GM19351 (cell line): Measurements from ENCODE around the gene HCK.
A peak's percentile ranks its signal among the peaks of the same experiment; 100 is the strongest.
"Not testable (repeated sequence)": the region's sequence is repeated elsewhere in the genome, so short reads cannot be mapped to it uniquely, and the experiment has no call there.

Source experiments
- ATAC-seq: cut with Tn5 transposase; IDR thresholded peaks from one replicate; pipeline ENCODE4 v1.9.1; 2021; ENCODE audit warnings: mild to moderate bottlenecking, moderate library complexity; ENCODE audit not compliant: unreplicated experiment

Gene HCK

DNA sequence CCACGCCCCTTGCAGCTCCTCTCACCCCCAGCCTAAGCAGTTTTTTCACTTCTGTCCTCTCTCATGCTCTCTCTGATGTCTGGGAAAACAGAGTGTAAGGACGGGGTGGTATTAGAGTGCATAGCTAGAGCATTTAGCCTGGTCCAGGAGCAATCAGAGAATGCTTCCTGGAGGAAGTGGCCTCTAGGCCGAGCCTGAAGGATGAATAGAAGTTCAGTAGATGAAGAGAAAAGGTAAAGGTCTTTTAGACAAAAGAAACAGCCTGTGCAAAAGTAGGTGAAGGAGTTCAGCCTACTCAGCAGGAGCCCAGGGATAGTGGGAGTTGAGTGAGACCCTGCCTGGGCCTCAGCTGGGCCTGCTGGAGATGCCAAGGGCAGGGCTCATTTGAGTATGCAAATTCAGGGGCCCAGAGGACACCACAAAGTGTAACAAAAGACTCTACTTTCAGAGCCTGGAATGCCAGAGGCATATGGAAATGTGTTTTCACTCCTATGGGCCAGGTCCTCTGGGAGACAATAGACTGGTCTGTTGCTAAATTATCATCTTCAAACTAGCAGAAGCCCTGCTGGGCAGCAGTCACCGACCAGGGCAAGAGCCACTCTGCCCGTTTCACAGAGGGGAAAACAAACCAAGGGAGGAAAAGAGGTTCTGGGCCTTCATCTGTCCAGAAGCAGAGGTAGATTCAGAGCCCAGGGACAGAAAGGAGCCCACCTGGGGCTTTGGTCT, 37.8 kb downstream of the HCK start:
- no peak for ATAC-seq

DNA sequence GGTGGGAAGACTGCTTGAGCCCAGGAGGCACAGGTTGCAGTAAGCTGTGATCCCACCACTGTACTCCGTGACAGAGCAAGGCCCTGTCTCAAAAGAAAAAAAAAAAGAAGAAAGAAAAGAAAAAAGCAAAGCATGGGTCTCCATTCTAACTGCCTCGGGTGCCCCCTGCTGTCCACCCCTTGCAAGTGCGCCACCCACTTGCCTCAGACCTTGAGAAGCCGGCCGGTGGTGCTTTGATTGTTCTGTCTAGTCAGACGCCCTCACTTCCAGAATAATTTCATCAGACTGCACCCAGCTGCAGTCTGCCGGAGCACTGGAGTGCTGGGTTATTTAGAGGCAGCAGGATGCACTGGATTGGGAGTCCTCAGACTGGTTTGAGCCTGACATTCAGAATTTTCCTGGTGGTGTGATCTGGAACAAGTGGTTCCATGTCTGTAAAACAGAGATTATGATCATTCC, 39.9 kb downstream of the HCK start:
- ATAC-seq = peak; percentile 49

DNA sequence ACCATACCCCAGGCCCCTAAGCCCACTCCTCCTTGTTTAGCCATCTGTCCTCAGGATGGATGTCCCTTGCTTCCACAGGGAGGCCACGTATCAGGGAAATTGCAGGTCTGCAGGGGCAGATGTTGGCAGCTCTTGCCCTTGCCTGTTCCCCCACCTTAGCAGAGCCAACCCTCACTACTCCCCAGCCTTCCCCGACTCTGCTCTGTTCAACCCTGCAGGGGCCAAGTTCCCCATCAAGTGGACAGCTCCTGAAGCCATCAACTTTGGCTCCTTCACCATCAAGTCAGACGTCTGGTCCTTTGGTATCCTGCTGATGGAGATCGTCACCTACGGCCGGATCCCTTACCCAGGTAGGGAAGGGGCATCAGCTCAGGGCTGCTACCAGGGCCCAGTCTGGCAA, 46.7 kb downstream of the HCK start:
- no peak for ATAC-seq

DNA sequence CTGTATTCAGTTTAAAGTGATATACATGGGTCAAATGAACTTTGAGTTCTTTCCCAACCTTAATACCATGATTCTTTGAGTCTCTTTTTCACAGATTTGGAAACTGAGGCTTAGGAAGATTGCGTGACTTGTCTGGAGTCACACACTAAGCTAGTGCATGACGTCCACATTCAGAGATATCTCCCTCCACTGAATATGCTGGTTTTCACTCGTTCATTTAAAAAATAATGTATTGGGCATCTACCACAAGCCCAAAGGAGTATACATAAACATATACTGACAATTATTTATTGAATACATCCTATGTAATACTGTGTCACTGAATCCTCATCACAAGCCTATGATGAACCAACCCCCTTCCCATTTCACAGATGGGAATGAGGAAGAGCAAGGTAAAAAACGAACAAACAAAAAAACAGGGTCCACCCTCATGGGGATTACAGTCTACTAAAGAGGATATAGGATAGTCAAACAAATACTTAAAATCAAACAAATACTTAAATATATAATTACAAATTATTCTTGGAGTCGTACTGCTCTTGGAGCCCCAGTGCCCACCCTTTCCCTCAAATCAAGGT, 56.9 kb downstream of the HCK start:
- ATAC-seq = no peak

DNA sequence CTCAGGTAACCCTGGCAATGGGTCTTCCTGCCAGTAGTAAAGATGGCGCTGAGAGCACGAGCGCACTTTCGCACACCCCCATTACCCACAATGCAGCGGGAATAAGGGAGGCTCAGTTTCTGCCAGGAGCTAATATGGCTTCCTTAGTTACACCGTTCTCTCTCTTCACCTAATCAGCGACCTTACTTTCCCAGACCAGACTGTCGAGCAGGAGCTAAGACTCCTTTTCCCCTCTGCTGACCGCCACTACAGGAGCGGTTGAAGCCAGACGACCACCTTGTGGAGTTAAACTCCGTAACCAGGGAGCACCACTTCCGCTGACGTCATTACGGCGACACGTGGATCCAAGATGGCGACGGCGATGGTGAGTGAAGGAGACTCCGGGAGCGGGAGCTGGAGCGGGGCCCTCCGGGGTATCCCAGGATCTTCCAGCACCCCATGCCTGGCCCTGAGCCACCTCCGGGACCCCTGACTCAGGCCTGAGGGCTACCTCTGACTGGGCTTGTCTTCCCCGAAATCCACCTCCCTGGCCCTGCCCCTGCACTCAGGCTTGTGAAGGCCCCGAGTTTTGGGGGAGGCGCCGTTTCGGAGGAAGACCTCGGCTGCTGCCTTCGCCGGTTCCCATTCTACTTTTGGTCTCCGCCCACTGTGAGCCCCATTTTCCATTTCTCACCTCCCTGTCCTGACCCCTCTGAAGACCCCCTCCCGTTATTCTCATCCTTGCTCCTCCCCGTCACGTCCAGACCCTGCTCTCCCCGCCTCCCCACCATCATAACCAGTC, 57.5 kb downstream of the HCK start, which contains the start of gene TM9SF4:
Gene TM9SF4, plus strand, starts transcription at position 323 of the 781 bp plus-strand sequence. Its CDS starts 27 bp downstream, at position 350.
- peak; percentile 75 for ATAC-seq

DNA sequence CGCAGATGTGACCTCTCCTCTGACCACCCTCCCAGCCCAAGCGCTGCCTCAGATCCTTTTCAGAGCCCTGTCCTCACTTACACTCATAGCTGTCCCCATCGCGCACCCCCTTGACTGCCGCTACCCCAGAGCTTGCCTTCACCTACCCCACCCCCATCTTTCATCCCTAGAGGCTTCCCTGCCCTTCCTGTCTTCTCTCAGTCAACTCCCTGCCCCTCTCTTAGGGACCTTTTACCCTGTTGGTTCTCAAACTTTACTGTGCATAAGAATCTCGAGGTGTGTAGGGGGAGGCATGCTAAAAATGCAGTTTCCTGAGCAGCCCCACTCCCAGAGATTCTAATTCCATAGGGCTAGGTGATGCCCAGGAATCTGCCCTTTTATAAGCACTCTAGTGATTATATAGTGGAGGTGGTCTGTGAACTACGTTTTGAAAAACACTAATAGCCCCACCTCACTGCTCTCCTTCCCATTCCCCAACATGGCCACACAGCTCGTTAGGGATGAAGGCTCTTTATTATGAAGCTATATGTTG, 58.2 kb downstream of the HCK start:
- ATAC-seq = peak; percentile 14

DNA sequence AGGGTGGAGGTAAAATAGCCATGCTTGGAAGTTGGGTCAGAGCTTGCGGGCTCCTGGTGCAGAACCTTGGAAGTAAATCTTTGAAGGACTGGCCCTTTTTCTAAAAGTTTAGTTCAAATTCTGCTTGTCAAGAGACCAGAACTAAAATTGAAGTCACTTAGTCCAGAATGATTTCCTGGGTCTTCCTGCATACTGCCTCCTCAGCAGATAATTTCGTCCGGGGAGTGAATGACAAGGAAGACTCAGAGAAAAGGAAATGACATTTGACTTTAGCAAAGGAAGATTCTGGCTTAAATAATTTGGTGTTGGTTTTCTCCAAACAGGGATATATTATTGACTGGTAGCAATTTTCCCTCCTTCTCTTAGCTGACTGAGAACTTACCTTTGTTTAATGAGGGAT, 58.7 kb downstream of the HCK start:
- ATAC-seq = no peak

DNA sequence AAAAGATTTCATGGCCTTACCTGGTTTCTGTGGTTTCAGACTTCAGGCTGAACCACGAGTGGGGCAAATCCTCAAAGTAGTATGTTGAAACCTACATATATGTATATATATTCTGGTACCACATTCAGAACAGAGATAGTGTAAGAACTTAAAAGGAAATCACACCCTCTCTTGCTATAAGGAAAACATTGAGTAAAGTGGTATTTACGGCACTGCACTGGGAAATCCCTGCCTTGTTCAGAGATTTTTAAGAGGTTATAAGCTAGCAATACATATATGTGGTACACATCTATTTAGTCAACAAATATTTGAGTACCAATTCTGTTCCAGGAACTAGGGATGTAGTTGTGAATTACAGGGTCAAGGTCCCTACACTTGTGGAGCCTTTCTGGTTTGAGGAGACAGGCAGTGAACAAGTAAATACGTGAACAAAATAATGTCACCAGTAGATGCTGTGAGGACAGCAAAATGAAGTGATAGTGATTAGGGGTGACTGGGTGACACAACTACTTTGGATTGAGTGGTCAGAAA, 59.2 kb downstream of the HCK start:
- ATAC-seq = no peak

DNA sequence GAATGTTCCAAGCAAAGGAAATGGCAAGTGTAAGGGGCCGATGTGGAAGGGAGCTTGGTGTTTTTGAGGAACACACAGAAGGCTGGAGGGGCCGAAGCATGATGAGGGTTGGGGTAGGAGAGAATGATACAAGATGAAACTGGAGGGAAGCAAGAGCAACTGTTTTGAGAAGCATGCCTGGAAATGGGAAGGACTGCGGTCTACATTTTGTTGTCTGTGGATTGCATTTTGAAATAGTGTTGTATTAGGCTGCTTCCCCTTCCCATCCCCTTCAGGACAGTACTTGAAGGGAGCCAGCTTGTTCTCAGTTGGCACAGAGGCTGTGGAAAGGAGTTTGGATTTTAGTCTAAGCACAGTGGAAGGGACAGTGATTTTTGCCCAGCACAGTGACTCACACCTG, 59.7 kb downstream of the HCK start:
- no peak for ATAC-seq

DNA sequence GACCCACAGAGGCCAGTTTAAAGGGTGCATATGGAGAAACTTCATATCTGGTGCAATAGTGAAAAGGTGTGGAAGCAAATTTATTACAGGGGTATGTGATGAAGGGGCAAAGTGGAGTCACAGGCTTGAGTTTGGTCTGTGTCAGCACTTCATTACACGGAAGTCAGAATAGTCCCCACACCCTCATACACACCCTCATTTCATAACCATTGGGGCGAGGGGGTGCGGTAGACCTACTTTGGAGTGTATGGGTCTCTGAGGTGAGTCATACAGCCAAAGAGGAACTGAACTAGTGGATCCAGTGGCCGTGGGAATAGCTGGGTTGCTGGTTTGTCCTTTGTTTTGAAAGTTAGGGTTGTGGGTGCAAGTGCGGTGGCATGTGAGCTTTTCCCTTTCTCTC, 60.8 kb downstream of the HCK start:
- no peak for ATAC-seq

DNA sequence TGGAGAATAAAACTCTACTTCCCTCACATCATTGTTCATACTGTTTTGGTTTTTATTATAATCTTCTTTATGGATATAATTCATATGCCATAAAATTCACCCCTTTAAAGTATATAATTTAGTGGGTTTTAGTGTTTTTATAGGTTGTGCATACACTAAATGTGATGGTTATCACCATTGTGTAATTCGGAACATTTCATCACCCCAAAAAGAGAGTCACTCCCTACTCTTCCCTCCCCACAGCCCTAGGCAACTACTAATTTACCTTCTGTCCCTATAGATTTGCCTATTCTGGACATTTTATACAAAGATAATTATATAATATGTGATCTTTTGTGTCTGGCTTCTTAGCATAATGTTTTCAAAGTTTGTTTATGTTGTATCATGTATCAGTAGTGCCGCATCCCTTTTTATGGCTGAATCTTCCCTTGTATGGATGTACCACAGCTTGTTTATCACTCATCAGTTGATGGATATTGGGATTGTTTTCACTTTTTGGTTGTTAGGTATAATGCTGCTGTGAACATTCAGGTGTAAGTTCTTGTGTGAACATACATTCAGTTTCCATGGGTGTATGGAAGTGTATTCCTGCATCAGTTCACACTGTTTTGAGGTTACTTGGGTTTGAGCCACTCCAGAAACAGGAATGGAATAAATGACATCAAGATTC, 61.7 kb downstream of the HCK start:
- ATAC-seq = no peak

DNA sequence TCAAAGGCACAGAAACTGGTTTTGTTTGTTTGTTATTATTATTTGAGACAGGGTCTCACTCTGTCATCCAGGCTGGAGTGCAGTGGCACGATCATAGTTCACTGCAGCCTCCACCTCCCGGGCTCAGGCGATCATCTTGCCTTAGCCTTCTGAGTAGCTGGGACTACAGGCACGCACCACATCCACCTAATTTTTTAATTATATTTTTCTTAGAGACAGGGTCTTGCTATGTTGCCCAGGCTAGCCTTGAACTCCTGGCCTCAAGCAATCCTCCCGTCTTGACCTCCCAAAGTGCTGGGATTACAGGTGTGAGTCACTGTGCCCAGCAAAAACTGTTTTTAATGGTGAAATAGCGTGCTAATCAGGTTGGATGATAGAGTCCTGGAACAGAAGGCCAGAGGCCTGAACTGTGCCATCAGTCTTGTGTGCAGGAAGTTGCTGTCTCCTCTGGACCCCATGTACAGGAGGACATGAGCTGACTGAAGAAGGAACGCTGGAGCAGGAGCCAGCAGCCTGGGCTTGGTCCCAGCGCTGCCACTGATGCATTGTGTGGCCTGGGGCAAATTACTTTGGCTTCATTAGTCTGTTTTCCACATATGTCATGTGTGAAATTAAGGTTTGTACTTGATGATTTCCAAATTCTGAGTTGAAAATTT, 62.4 kb downstream of the HCK start:
- no peak for ATAC-seq

DNA sequence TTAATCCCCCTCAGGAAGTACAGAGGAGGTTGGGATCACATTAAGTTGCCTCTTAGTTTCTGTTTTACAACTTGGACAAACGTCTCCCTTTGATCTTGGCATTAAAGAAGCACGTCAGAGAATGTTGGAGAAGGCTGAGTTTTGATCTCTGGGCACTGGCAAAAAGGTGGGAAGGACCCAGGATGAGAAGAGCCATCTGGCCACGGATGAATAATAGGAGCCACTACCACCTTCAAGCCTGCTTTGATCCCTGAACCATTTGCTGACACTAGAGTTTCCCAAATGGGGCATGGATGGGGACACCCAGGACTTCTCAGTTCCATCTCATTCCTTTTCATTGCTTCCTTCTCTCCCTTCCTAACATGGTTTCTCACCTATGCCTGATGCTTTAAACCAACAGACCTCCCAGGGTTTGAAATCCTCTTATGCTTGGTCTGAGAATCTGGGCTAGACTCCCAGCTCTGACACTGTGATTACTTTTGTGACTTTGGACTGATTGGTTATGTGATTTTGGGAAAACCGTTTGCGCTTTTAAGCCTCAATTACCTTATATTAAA, 63.2 kb downstream of the HCK start:
- ATAC-seq = no peak

DNA sequence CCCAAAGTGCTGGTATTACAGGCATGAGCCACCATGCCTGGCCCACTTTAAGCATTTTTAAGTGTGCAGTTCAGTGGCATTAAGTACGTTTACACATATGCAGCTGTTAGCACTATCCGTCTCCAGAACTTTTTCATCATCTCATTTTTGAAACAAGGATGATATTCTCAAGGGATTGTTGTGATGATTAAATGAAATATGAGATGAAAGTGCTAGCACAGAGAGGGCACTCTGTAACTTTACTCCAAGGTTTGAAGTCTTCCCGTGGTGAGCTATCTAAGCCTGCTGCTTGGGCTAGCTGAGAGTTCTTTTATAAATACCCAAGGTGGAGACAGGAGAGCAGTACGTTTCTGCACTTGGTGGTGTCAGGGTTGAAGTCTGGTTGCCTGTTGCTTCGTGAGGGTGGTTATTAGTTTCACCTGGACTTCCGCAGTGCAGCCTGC, 64.1 kb downstream of the HCK start:
- ATAC-seq = no peak

DNA sequence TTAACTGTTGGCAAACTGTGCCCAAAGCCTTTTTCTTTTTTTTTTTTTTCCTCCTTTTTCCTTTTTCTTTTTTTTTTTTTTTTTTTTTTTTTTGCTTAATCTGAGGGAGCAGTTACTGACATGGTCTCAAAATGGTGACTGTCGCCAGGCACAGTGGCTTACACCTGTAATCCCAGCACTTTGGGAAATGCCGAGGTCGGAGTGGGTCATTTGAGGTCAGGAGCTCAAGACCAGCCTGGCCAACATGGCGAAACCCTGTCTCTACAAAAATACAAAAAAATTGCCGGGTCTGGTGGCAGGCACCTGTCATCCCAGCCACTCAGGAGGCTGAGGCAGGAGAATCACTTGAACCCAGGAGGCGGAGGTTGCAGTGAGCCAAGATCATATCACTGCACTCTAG, 64.8 kb downstream of the HCK start:
- not testable (repeated sequence) for ATAC-seq

DNA sequence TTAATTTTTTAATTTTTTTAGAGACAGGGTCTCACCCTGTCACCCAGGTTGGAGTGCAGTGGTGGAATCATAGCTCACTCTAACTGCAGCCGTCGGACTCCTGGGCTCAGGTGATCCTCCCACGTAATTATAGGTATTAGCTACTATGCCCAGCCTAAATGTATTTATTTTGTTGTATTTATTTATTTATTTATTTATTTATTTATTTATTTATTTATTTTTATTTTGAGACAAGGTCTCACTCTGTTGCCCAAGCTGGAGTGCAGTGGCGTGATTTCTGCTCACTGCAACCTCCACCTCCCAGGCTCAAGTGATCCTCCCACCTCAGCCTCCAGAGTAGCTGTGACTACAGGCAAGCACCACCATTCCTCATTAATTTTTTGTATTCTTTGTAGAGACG, 66.4 kb downstream of the HCK start:
- ATAC-seq = not testable (repeated sequence)

DNA sequence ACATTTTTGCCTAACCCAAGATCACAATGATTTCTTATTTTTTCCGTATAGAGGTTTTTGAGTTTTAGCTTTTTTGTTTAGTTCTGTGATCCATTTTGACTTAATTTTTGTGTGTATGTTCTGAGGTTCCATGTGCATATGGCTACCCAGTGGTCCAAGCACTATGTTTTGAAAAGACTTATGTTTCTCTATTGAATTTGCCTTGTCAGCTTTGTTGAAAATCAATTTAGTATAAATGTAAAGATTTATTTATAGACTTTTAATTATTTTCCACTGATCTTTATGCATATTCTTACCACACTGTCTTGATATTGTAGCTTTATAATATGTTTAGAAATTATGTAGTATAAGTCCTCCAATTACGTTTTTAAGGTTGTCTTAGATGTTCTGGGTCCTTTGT, 67.7 kb downstream of the HCK start:
- no peak for ATAC-seq

DNA sequence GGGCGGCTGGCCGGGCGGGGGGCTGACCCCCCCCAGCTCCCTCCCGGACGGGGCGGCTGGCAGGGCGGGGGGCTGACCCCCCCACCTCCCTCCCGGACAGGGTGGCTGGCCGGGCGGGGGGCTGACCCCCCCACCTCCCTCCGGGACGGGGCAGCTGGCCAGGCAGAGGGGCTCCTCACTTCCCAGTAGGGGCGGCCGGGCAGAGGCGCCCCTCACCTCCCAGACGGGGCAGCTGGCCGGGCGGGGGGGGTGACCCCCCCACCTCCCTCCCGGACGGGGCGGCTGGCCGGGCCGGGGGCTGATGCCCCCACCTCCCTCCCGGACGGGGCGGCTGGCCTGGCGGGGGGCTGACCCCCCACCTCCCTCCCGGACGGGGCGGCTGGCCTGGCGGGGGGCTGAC, 69.9 kb downstream of the HCK start:
- ATAC-seq = not testable (repeated sequence)

DNA sequence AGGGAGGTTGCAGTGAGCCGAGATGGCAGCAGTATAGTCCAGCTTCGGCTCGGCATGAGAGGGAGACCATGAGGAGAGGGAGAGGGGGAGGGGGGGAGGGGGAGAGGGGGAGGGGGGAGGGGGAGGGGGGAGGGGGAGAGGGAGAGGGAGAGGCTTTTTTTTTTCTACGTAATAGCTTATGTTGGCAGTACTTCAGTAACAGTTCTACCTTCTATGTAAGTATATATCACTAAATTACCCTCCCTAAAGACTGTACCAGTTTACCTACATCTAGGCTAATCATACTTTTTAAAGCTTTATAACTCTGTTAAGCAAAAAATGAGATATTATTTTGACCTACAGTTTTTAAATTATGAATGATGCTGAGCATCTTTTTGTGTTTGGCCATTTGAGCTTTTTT, 71.0 kb downstream of the HCK start:
- ATAC-seq = no peak

DNA sequence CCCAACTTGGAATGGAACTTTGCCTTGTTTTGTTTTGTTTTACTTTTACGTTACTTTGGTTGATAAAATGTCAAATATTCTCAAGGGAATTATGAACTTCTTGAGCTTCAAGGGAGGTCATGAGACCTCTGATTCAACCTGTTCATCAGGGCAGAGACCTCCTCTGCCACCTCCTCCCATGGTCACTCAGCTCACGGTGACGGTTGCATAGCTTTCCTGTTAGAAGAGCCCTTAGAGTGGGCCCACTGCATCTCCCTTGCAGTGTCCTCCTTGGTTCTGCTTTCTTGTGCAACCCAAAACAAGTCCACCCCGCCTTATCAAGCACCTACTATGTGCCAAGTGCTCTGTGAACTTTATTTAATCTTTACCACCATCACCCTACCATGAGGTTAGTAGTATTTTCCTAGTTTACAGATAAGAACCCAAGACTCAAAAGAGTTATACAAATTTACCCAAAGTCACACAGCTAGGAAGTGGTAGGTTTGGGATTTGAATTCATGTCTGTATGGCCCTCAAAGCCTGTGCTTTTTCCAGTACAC, 72.9 kb downstream of the HCK start:
- ATAC-seq = no peak
